K562 (cell line): Measurements from ENCODE around the gene MEF2B.

Source experiments
- BDP1 ChIP-seq: IDR thresholded peaks from 3 replicates; pipeline ENCODE4 v1.6.1; 2011; ENCODE audit not compliant: insufficient read length, insufficient read depth
- EZH2 ChIP-seq: IDR thresholded peaks from 2 replicates; pipeline ENCODE4 v1.6.1; 2012; ENCODE audit warnings: low read depth, mild to moderate bottlenecking, inconsistent platforms, low read length, borderline replicate concordance
- FOS ChIP-seq: IDR thresholded peaks from 3 replicates; pipeline ENCODE4 v1.6.1; 2011; ENCODE audit not compliant: insufficient read length; ENCODE audit errors: extremely low read depth
- MAFF ChIP-seq: IDR thresholded peaks from 2 replicates; pipeline ENCODE4 v1.6.1; 2012; ENCODE audit warnings: low read length, improper control_type of control experiment
- RAD21 ChIP-seq, 2 experiments: fragments of 250-450 bp in 1 of 2; fragments of 450-650 bp in 1 of 2; sonication (Bioruptor Pico) in 1 of 2; formaldehyde crosslinking in 1 of 2; IDR thresholded peaks in 1 of 2; conservative IDR thresholded peaks in 1 of 2; 2 replicates each; pipeline versions ENCODE4 v1.4.0 to v1.8.0; 2020 to 2022; ENCODE audit warnings: mild to moderate bottlenecking in 2 of 2, moderate library complexity in 1 of 2
- SP1 ChIP-seq: sonication (generic); formaldehyde crosslinking; IDR thresholded peaks from 2 replicates; pipeline ENCODE4 v1.8.1; 2022; ENCODE audit warnings: mild to moderate bottlenecking, missing genetic modification reagents
- XRCC4 ChIP-seq: IDR thresholded peaks from one replicate; pipeline ENCODE4 v1.6.1; 2011; ENCODE audit not compliant: insufficient read depth, insufficient read length; ENCODE audit errors: extremely low read depth
- TF ChIP-seq, protein P1 (sequence below), 2 experiments: fragments of 450-650 bp in 1 of 2; sonication (generic) in 1 of 2; formaldehyde crosslinking; conservative IDR thresholded peaks; 2 replicates each; pipeline versions ENCODE4 v1.4.0 to v1.8.1; 2020 to 2022; ENCODE audit warnings: mild to moderate bottlenecking in 1 of 2, missing genetic modification reagents in 1 of 2
- TF ChIP-seq, protein P2 (sequence below), 3 experiments: IDR thresholded peaks in 2 of 3; conservative IDR thresholded peaks in 1 of 3; 2 replicates each; pipeline ENCODE4 v1.5.1; 2011 to 2012; ENCODE audit warnings: low read length in 3 of 3, mild to moderate bottlenecking in 3 of 3, control low read depth in 2 of 3, improper control_type of control experiment in 1 of 3, inconsistent platforms in 1 of 3, low read depth in 1 of 3, mixed read lengths in 1 of 3, moderate library complexity in 1 of 3; ENCODE audit not compliant: insufficient read depth in 2 of 3
- TF ChIP-seq, protein P3 (sequence below): fragments of 150-350 bp; conservative IDR thresholded peaks from 2 replicates; pipeline ENCODE4 v1.6.1; 2014; ENCODE audit warnings: low read length

DNA sequence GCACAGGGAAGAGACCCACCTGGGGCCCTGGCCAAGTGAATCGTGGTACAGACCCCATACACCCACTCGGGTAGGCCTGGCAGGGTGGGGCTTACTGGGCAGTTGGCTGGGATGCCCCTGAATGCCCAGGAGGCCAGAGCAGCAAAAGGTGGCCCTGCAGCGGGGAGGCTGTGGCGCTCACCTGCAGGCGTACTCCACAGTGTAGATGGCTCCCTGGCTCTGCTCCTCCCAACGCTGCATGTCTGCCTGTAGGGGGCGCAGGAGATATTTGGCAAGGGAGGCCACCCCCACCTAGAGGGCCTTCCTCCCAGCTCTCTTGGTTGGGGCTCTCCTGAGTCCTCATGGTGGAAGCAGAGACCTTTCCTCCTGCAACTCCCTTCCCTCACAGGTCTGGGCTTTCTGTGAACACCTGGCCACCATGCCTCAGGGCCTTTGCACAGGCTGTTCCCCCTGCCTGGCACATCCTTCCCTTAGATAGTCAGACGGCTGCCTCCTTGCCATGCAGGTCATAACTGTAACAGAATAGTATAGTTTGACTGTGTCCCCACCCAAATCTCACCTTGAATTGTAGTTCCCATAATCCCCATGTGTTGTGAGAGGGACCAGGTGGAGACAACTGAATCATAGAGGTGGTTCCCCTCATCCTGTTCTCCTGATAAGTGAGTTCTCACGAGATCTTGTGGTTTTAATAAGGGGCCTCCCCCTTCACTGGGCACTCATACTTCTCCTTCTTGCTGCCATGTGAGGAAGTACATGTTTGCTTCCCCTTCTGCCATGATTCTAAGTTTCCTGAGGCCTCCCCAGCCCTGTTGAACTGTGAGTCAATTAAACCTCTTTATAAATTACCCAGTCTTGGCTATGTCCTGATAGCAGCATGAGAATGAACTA is 16.0 kb upstream of the MEF2B start:
- peak in 1 of 2 experiments; percentile 71; a peak in 2 of 4 replicates for TF ChIP-seq RAD21 (CRISPR knock-in tag; conservative IDR thresholded peaks at IDR 0.05 in 1 of 2, IDR thresholded peaks at IDR 0.05 in 1 of 2)
- TF ChIP-seq, protein P1, sequence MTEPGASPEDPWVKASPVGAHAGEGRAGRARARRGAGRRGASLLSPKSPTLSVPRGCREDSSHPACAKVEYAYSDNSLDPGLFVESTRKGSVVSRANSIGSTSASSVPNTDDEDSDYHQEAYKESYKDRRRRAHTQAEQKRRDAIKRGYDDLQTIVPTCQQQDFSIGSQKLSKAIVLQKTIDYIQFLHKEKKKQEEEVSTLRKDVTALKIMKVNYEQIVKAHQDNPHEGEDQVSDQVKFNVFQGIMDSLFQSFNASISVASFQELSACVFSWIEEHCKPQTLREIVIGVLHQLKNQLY (CRISPR knock-in tag; conservative IDR thresholded peaks at IDR 0.05), result no peak
- TF ChIP-seq, protein P2, sequence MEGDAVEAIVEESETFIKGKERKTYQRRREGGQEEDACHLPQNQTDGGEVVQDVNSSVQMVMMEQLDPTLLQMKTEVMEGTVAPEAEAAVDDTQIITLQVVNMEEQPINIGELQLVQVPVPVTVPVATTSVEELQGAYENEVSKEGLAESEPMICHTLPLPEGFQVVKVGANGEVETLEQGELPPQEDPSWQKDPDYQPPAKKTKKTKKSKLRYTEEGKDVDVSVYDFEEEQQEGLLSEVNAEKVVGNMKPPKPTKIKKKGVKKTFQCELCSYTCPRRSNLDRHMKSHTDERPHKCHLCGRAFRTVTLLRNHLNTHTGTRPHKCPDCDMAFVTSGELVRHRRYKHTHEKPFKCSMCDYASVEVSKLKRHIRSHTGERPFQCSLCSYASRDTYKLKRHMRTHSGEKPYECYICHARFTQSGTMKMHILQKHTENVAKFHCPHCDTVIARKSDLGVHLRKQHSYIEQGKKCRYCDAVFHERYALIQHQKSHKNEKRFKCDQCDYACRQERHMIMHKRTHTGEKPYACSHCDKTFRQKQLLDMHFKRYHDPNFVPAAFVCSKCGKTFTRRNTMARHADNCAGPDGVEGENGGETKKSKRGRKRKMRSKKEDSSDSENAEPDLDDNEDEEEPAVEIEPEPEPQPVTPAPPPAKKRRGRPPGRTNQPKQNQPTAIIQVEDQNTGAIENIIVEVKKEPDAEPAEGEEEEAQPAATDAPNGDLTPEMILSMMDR (IDR thresholded peaks at IDR 0.05 in 2 of 3, conservative IDR thresholded peaks at IDR 0.05 in 1 of 3; ENCODE audit: insufficient read depth in 2 of 3, low read depth in 1 of 3, low read length in 3 of 3), result peak; percentile 84 to 94 (median 88)
- no peak for TF ChIP-seq EZH2
- no peak for TF ChIP-seq FOS
- no peak for TF ChIP-seq SP1 (CRISPR knock-in tag)
- TF ChIP-seq BDP1, result no peak
- TF ChIP-seq, protein P3, sequence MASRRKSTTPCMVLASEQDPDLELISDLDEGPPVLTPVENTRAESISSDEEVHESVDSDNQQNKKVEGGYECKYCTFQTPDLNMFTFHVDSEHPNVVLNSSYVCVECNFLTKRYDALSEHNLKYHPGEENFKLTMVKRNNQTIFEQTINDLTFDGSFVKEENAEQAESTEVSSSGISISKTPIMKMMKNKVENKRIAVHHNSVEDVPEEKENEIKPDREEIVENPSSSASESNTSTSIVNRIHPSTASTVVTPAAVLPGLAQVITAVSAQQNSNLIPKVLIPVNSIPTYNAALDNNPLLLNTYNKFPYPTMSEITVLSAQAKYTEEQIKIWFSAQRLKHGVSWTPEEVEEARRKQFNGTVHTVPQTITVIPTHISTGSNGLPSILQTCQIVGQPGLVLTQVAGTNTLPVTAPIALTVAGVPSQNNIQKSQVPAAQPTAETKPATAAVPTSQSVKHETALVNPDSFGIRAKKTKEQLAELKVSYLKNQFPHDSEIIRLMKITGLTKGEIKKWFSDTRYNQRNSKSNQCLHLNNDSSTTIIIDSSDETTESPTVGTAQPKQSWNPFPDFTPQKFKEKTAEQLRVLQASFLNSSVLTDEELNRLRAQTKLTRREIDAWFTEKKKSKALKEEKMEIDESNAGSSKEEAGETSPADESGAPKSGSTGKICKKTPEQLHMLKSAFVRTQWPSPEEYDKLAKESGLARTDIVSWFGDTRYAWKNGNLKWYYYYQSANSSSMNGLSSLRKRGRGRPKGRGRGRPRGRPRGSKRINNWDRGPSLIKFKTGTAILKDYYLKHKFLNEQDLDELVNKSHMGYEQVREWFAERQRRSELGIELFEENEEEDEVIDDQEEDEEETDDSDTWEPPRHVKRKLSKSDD, result no peak
- TF ChIP-seq MAFF, result no peak
- no peak for TF ChIP-seq XRCC4
